ENCODE measurements around the gene TSPEAR. TPM values are rescaled to one million over a fixed set of nuclear protein-coding genes. Genes with fewer than 3 reads are reported as not detected.

Gene TSPEAR
- total RNA-seq, 2 experiments from 2014 or later: not detected

GRCh38 chr21:44703731-44704635, 7.4 kb downstream of the TSPEAR start:
- Mint-ChIP-seq H3K4me1 (ENCODE audit: low read depth) (peaks cover 5% of the 10 kb centered on the region), H3K4me3 (no peak overlapping the region), H3K27ac (no peak overlapping the region), H3K27me3 (peaks cover 68% of the 10 kb centered on the region), H3K36me3 (ENCODE audit: low read depth) (peaks cover 9% of the 10 kb centered on the region), H3K9me3 (peaks cover 9% of the 10 kb centered on the region)
- ATAC-seq (no peak), DNase-seq (no peak)
- TF ChIP-seq CTCF (IDR thresholded peaks at IDR 0.05): no peak
- ChIA-PET POLR2A (no interaction called here), CTCF (interaction anchor here (0.9 kb wide), 1 partner anchor 39 kb away, joined by 3 read pairs; no protein-coding TSS in a partner anchor)
- intact Hi-C loops (cut with micrococcal nuclease): no loop called here

GRCh38 chr21:44702973-44703730, 8.2 kb downstream of the TSPEAR start:
- intact Hi-C loops (cut with micrococcal nuclease): no loop called here
- Mint-ChIP-seq H3K9me3 (peaks cover 9% of the 10 kb centered on the region), H3K36me3 (ENCODE audit: low read depth) (peaks cover 9% of the 10 kb centered on the region), H3K27ac (no peak overlapping the region), H3K4me1 (ENCODE audit: low read depth) (peaks cover 5% of the 10 kb centered on the region), H3K27me3 (peaks cover 69% of the 10 kb centered on the region), H3K4me3 (no peak overlapping the region)
- ATAC-seq (no peak), DNase-seq (no peak)
- CTCF ChIA-PET: no interaction called here
- POLR2A ChIA-PET: no interaction called here
- TF ChIP-seq CTCF (IDR thresholded peaks at IDR 0.05): no peak

- H3K9me3 Mint-ChIP-seq: peaks cover 9% of the 10 kb centered on the region
- no peak overlapping the region for H3K4me3 Mint-ChIP-seq
- no peak overlapping the region for H3K27ac Mint-ChIP-seq
- H3K36me3 Mint-ChIP-seq (ENCODE audit: low read depth): peaks cover 9% of the 10 kb centered on the region
- TF ChIP-seq CTCF (IDR thresholded peaks at IDR 0.05): no peak
- H3K4me1 Mint-ChIP-seq (ENCODE audit: low read depth): peaks cover 5% of the 10 kb centered on the region
- H3K27me3 Mint-ChIP-seq: peaks cover 69% of the 10 kb centered on the region
- ChIA-PET CTCF (no interaction called here), POLR2A (no interaction called here)
- DNase-seq (no peak), ATAC-seq (no peak)
- intact Hi-C loops (cut with micrococcal nuclease): no loop called here
These were observed 9.0 kb downstream of the TSPEAR start for GRCh38 chr21:44702111-44702972.

GRCh38 chr21:44701541-44701940, 9.8 kb downstream of the TSPEAR start:
- no peak for TF ChIP-seq CTCF (IDR thresholded peaks at IDR 0.05)
- Mint-ChIP-seq H3K27me3 (peaks cover 70% of the 10 kb centered on the region), H3K9me3 (peaks cover 9% of the 10 kb centered on the region), H3K27ac (no peak overlapping the region), H3K4me3 (no peak overlapping the region), H3K4me1 (ENCODE audit: low read depth) (peaks cover 5% of the 10 kb centered on the region), H3K36me3 (ENCODE audit: low read depth) (peaks cover 9% of the 10 kb centered on the region)
- ChIA-PET POLR2A (no interaction called here), CTCF (no interaction called here)
- intact Hi-C loops (cut with micrococcal nuclease): no loop called here
- no peak for ATAC-seq
- DNase-seq: no peak
